Kidney tubule cell (primary cell): Measurements from ENCODE around the gene OR7A5.
"Not testable (repeated sequence)": the region's sequence is repeated elsewhere in the genome, so short reads cannot be mapped to it uniquely, and the experiment has no call there.

ENCODE experiments used
- DNase-seq: peaks from one replicate; pipeline ENCODE4 v3.0.0-alpha.2; 2018; ENCODE audit warnings: low spot score

The OR7A5 gene

GRCh38 chr19:14784730-14785101 lies 50.3 kb downstream of the OR7A5 start:
- DNase-seq: peak; percentile 52

GRCh38 chr19:14783410-14783998 lies 51.5 kb downstream of the OR7A5 start:
- not testable (repeated sequence) for DNase-seq

GRCh38 chr19:14782626-14783409 lies 52.2 kb downstream of the OR7A5 start:
- DNase-seq: no peak

- not testable (repeated sequence) for DNase-seq
These were observed 53.1 kb downstream of the OR7A5 start for GRCh38 chr19:14781713-14782536.

GRCh38 chr19:14780622-14781225 lies 54.3 kb downstream of the OR7A5 start:
- not testable (repeated sequence) for DNase-seq

- no peak for DNase-seq
These were observed 55.8 kb downstream of the OR7A5 start for GRCh38 chr19:14779151-14779550.

GRCh38 chr19:14778110-14778845 lies 56.7 kb downstream of the OR7A5 start, which contains the start of gene ADGRE2:
Gene ADGRE2 (minus strand): TSS chr19:14778560. CDS start chr19:14776756, 1,804 bp downstream.
- DNase-seq: not testable (repeated sequence)

- DNase-seq: not testable (repeated sequence)
These were observed 57.3 kb downstream of the OR7A5 start for GRCh38 chr19:14777645-14778044.
